Measurements from ENCODE around the gene PTPRM.

- TF ChIP-seq CTCF (IDR thresholded peaks at IDR 0.05) = no peak
- no peak for TF ChIP-seq EP300 (IDR thresholded peaks at IDR 0.05)
- no peak for TF ChIP-seq POLR2AphosphoS5 (IDR thresholded peaks at IDR 0.05)
- TF ChIP-seq POLR2A (IDR thresholded peaks at IDR 0.05) = no peak
These were observed 736.1 kb downstream of the PTPRM start for GRCh38 chr18:8303151-8303755.

All from sigmoid colon (tissue), 4 donors.